ENCODE data around the gene SOX8. TPM values are rescaled to one million over a fixed set of nuclear protein-coding genes. Genes with fewer than 3 reads are reported as not detected.

The SOX8 gene
- total RNA-seq, 1 donor = under 0.01 TPM

DNA sequence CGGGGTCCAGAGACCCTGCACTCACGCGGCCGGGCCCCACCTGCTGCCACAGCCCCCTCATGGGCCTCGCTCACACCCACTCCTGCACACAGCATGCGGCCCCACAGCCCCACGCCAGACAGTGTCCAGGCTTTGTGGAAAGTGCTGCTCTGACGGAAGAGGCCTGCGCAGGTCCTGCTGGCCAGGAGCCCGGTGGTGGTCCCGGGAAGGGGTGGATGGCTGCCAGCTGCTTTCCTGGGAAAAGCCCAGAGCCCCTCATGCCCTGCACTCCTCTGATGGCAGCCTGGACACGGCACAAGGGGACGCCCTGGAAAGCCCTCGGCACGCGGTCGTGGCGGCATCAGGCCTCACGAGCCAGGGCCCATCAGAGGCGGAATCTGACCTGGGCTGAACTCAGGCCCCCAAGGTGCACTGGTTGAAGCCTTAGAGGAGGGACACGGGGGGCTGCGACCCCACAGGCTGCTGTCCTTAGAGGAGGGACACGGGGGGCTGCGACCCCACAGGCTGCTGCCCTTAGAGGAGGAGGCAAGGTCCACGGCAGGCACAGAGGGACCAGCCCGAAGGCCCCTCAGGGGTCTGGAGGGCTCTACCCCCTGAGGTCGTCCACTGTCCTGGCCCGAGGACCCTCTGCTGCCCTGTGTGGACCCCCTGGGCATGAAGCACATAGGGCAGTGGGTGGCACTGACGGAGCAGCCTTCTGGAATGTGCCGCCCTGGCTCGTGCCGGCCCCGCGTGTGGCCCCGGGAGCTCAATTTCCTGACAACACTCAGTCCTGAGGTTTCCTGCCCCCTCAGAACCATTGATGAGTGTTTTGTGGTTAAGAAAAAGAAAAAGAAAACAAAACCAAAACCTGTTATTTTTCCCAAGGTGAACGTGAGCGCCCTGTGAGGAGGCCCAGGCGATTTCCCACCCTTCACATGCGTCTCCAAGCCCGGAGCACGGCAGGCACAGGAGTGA lies 22.1 kb downstream of the SOX8 start:
- DNase-seq (ENCODE audit: low read depth in 2 of 3, low spot score in 2 of 3) = peak in 1 of 3 donors; percentile 43

DNA sequence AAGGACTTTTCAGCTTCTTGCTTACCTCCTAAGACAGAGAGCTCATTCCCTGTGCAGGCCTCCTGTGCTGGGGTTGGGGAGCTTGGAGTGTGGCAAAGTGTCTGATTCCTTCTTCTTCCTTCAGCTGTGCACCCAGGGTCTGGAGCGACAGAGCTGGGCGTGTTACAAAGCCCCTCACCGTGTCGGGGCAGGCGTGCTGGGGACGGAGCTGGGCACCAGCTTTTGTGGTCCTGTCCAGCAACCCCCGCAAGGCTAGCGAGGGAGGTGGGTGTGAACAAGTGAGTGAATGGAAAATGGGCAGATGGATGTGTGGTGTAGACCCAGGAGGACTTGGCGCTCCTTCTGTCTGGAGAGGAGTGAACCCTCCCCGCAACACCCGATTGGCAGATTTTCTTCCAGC lies 23.7 kb downstream of the SOX8 start:
- DNase-seq (ENCODE audit: low read depth in 2 of 3, low spot score in 2 of 3) = no peak

DNA sequence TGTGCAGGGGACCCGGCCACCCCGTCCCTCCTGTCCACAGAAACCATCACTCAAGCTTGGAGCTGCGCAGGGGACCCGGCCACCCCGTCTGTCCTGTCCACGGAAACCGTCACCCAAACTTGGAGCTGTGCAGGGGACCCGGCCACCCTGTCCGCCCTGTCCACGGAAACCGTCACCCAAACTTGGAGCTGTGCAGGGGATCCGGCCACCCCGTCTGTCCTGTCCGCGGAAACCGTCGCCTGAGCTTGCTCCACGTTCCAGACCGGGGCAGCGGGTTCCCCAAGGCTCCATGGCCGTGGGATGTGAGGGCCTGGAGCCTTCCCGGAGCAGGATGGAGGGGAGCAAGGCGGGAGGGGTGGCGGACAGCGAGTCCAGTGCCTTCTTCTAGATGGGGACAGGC lies 25.2 kb downstream of the SOX8 start:
- DNase-seq (ENCODE audit: low read depth in 2 of 3, low spot score in 2 of 3) = no peak

DNA sequence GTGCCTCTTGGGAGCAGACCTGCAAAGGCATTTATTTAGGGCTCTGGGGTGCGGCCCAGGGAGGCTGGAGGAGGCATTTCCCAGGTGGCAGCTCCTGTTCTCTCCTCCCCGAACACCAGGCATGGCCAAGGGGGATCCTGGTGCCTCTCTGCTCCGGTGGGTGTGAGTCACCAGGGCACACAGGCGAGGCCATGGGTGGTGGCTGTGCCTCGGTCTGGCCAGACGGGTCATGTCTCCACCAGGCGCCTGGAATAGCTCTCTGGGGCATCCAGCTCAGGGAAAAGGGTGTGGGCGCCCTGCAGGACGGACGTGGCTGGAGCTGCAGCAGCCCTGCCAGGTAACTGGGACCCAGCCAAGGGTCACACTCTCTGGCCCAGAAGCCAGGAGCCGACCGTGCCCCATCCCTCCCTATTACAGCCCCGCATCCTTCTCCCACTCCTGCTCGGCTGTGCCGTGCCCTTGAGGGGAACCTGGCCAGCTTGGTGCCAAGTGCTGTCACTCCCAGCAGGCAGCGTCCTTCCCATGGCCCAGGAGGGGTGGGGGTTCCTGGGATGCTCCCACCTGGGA lies 25.8 kb downstream of the SOX8 start:
- no peak for DNase-seq (ENCODE audit: low read depth in 2 of 3, low spot score in 2 of 3)

DNA sequence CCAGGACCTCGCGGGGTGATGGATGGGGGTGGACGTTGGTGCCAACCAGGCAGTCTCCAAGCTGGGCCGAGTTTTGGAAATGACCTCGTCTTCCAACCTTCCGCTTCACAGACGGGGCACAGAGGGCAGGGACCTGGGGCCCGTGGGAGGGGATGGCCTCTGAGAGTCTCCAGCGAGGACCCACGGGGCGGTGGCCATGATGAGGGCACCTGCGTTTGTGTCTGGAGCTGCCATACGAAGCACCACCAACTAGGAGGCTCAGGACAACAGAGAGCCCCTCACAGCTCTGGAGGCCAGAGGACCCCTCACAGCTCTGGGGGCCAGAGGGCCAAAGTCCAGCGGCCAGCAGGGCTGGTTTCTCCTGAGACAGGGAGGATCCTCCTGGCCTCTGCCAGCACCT lies 26.5 kb downstream of the SOX8 start:
- DNase-seq (ENCODE audit: low read depth in 2 of 3, low spot score in 2 of 3) = no peak

DNA sequence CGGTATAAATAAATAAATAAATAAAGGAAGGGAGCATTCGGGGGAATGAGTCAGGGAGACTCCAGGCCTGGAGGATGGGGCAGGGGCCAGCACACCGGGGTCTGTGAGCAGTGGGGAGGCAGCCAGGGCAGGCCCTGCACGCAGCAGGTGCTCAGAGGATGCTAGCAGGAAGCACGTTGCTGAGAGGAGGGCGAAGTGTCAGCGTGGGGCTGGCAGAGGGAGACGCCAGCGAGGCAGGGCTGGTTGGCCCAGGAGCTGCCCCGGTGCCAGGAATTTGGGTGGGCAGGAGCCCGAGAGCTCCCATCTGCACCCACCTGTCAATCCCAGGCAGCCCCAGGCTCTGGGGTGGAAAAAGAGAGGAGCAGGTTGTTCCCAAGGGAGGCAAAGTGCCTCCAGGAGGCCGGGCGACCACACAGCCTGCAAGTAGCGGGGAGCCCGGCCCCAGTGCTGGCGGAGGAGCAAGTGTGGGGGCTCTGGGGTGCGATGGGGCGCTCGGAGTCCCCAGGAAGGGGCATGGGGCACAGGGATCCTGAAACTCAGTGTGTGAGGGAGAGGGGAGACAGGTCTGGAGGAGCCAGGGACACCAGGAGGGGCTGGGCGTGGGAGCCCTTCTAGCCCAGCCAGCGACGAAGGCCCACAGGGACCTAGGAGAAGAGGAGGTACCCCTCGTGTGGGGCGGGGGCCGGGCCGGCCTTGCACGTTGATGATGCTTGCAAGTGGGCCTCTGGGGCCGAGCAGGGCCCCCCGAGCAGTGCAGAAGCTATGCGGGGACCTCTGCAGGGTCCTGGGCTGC lies 28.0 kb downstream of the SOX8 start:
- DNase-seq (ENCODE audit: low read depth in 2 of 3, low spot score in 2 of 3) = no peak

DNA sequence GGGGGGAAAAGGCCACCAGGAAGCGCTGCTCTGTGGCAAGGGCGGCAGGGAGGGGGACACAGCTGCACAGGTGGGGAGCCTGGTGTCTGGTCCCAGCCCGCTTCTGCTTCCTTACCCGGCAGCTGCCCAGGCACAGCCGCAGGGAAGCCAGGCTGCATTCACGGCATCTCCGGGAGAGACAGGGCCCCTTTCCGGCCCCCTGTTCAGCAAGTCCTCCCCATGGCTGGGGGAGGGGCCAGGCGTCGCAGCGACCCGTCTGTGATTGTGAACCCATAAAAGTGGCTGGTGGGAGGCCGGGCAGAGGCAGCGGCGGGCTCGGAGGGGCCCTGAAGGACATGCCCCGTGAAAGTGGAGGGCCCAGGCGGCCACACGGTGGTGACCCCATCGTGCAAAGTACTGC lies 28.7 kb downstream of the SOX8 start:
- DNase-seq (ENCODE audit: low read depth in 2 of 3, low spot score in 2 of 3) = peak in 1 of 3 donors; percentile 12

DNA sequence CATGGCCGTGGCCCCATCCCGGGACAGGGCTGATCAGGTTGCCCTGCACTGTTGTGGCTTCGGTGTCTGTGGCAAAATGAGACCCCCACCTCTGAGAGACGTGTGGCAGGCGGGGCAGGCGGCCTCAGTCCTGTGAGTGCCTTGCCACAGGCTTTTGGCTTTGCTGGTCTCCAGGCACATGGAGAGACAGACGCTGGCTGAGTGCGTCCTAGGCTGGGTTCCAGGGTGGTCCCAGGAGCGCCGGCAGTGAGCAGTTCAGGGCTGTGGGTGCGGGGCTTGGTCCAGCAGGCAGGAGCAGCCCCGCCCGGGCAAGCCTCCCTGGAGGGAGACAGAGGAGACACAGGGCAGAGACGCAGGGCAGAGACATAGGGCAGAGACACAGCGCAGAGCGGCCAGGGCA lies 29.2 kb downstream of the SOX8 start:
- DNase-seq (ENCODE audit: low read depth in 2 of 3, low spot score in 2 of 3) = no peak

DNA sequence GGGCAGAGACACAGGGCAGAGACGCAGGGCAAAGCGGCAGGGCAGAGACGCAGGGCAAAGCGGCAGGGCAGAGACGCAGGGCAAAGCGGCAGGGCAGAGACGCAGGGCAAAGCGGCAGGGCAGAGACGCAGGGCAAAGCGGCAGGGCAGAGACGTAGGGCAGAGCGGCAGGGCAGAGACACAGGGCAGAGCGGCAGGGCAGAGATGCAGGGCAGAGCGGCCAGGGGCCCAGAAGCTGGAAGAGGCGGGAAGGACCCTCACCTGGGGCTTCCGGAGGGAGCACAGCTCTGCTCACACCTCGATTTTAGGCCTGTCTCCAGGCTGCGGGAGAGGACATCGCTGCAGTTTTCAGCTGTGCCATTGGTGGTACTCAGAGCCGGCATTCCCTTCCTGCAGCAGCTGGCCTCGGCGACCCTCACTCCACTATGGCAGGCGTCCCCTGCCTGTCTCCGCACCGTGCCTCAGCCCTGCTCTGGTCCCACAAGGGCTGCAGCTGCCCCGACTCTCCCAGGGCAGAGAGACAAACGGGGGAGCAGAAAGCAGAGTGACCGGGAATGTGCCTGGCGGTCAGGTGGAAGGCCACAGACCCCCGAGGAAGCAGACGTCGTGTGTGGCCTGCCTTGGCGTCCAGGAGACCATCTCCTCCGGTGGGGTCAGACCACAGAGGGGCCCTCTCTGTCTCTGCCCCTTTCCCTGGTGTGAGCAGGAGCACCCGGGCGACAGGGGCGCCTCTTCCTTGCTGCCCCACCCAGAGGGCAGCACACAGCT lies 29.9 kb downstream of the SOX8 start:
- no peak for DNase-seq (ENCODE audit: low read depth in 2 of 3, low spot score in 2 of 3)

DNA sequence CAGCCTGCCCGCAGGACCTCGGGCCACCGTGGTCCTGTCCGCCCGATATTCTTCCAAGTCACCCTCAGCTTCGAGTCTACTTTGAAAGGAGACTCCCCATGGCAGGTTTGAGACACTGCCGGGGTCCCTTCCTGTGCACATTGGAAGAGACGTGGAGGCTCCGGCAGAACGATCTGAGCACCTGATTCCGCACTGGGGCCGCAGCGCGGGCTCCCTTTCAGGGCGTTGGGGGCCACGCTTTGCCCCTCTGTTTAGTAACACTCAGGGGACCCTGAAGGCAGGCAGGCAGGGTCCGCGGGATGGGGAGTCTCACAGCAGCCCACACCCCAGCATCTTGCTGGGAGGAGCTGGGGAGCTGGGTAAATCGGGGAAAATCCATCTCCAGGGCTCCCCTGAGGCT lies 30.6 kb downstream of the SOX8 start:
- no peak for DNase-seq (ENCODE audit: low read depth in 2 of 3, low spot score in 2 of 3)

DNA sequence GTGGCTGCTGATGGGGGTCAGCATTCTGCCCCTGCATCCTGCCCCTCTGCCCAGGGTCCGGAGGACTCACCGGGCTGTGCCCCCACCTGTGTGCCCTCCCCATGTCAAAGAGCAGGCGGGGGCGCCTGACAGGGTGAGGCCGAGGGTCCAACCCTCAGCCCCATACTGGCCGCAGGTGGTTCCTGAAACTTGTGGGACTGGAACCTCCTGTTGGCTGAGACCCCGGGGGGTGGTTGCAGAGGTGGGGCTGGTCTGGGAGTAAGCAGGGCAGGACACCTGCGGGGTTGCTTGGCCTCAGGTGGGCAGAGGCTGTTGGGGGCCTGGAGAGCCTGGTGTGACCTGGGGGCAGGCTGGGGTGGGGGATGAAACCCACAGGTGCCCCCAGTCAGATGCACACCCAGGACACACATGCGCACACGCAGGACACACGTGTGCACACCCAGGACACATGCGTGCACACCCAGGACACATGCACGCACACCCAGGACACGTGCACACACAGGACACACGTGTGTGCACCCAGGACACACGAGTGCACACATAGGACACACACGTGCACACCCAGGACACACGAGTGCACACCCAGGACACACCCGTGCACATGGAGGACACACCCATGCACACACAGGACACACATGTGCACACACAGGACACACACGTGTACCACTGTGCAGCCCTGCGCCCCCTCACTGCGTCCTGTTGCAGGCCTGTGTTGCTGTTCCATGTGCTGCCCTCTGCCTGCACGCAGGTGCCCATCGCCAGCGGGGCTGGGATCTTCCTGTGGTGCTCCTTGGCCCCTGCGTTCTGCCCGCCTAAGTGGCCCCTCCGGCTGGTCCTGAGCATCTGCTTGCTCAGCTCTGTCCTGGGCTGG lies 31.4 kb downstream of the SOX8 start:
- DNase-seq (ENCODE audit: low read depth in 2 of 3, low spot score in 2 of 3) = no peak

DNA sequence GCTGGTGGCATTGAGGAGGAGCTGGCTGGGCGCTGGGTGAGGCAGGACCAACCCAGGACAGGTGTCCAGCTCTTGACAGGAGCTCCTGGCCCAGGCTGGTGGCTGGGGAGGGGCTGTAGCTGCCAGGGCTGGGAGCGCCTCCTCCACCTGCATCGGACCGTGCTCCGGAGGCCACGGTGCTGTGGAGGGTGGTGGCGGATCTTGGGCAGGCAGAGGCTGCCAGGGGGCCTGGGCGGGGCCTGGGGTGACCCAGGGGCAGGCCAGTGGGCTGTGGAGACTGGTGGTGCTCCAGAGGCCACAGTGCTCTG lies 32.0 kb downstream of the SOX8 start:
- no peak for DNase-seq (ENCODE audit: low read depth in 2 of 3, low spot score in 2 of 3)

DNA sequence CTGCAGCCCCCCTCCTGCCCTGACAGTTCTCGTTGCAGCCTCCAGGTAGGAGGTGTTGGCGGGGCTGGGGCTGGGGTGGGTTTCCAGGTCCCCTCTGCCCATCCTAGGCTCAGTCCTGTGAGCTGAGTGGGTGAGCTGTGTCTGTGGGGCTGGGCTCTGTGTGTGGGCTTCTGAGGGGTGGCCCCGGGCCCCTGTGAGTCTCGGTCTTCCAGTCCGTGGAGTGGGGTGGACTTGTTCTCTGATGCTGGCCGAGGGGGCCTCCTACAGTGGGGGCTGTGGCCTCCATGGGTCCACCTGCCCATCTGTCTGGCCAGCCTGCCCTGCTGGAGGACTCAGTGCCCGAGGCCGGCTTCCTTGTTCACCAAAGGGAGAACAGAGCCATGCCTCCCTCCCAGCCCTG lies 32.7 kb downstream of the SOX8 start:
- no peak for DNase-seq (ENCODE audit: low read depth in 2 of 3, low spot score in 2 of 3)

DNA sequence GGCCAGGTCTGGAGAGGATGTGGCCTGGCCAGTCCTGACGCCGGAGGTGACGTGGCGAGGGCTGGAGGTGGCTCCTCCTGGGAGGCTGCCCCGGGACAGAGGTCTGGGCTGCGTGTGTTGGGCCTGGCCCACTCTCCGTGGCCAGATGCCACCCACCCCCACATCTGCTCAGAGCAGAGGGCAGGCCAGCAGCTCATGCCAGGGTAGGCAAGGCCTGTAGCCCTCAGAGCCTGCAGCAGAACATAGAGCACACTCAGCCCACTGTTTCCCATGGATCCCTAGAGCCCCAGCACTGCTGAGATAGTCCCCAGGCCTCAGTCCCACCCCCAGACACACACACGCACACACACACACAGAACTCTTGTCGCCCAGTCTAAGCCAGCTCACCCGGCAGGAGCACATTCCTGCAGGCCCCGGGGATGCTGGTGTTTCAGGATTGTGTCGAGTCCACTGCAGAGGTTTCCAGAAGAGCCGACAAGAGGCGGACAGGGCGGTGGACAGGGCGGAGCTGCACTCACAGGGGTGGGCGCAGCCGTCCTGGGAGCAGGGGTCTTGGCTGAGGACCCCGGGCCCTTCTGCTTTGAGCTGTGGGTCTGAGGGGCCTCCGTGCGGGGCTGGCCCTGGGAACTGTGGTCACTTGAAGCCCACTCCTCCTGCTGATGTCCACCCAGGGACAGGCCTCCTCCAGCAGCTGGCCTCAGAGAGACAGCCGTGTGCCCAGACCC lies 33.4 kb downstream of the SOX8 start:
- no peak for DNase-seq (ENCODE audit: low read depth in 2 of 3, low spot score in 2 of 3)

DNA sequence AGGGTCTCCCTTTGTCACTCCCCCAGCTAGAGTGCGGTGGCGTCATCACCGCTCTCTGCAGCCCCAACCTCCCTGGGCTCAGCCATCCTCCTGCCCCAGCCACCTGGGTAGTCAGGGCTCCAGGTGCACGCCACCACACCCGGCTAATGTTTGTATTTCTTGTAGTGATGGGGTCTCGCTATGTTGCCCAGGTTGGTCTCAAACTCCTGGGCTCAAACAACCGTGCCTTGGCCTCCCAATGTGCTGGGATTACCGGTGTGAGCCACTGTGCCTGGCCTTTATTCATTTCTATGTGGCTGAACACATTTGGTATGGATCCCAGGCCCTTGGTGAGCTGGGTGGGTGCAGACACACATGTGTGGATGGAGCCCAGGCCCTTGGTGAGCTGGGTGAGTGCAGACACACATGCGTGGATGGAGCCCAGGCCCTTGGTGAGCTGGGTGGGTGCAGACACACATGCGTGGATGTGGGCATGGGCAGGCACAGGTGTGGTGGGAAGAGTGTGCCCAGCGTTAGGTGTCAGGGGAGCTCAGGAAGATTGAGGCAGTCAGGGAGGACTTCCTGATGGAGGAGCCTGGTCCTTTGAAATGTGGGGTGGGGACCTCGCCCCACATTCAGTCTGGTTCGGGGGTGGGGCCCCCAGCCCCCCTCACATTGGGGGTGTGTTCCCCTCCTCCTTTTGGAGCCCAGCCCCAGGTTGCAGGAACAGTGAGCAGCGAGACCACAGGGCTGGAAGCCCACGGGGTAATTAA lies 37.1 kb downstream of the SOX8 start:
- no peak for DNase-seq (ENCODE audit: low read depth in 2 of 3, low spot score in 2 of 3)

DNA sequence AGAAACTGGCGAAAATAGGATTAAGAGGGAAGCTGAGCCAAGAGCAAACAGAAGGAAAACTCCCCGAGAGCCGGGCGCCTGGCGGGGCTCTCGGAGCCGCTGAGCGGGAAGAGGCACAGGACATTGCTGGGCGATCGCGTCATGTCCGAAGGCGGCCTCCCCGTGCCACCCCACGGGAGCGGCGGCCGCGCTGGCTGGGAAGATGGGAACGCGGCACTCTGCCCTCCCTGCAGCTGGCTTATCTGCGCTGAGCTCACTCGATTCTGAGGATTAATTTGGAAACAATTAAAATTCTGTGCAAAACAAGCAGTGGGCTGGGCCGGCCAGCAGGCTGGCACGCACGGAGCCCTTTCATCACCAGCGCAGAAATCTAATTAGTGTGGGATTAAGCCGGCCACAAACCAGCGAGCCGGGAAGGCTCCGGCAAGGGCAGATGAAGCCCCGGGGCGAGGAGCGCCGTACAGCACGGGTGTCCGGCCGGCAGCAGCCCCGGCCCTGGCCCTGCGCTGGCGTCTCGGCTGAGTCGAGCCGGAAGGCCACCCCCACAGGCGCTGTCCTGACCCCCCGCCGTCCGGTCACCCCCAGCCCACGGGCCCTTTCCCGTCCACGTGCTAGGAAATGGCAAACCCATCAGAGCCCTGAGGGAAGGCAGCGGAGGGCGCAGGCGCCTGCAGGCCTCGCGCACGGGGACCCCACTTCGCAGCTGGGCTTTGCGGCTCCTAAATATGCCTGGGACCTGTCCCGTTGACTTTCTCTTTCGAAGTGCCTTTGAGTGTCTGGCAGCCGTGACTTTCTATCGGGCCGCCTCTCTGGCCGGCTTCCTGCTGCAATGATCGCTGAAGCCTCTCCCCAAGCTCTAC lies 37.9 kb downstream of the SOX8 start:
- DNase-seq (ENCODE audit: low read depth in 2 of 3, low spot score in 2 of 3) = no peak

DNA sequence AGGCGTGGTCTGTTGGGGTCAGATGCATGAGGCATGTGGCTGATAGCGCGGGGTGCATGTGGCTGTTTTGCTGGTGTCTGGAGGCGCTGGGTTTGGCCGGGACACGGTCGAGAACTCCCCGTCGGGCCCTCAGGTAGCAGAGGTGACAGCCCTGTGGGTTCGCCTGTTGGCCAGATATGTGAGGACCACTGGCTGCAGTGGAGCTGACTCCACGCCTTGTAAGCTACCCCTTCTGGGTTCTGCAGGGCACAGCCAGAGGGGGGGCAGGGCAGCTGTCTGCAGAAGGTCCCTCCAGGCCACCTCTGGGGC lies 38.5 kb downstream of the SOX8 start:
- no peak for DNase-seq (ENCODE audit: low read depth in 2 of 3, low spot score in 2 of 3)

DNA sequence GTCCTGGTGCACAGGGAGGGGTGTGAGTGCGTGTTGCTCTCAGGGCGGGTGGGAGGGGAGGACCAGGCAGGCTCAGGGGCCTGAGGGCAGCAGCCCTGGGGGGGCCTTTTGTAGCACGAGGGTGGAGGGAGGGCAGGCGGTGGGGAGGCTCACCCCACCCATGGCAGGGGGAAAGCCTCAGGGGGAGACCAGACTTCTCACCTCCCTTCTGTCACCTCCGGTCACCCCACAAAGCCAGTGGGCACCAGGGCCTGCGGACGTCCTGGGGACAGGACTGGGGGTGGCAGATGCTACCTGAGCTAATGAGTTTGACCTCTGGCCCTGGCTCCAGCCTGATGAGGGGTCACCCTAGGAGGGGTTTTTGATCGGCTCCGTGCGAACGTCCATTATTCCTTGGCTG lies 39.0 kb downstream of the SOX8 start:
- no peak for DNase-seq (ENCODE audit: low read depth in 2 of 3, low spot score in 2 of 3)

Measured in hematopoietic multipotent progenitor cell (in vitro differentiated cells).